Ramos (cell line): ENCODE data around the gene TEX19.

ENCODE experiments used
- in situ Hi-C: fragments of 300-500 bp; cut with MboI; formaldehyde crosslinking; loops from one replicate; pipeline ENCODE4 v1.14.3; 2022; ENCODE audit warnings: low sequenced_read_pairs; ENCODE audit not compliant: unreplicated experiment

Gene TEX19

DNA sequence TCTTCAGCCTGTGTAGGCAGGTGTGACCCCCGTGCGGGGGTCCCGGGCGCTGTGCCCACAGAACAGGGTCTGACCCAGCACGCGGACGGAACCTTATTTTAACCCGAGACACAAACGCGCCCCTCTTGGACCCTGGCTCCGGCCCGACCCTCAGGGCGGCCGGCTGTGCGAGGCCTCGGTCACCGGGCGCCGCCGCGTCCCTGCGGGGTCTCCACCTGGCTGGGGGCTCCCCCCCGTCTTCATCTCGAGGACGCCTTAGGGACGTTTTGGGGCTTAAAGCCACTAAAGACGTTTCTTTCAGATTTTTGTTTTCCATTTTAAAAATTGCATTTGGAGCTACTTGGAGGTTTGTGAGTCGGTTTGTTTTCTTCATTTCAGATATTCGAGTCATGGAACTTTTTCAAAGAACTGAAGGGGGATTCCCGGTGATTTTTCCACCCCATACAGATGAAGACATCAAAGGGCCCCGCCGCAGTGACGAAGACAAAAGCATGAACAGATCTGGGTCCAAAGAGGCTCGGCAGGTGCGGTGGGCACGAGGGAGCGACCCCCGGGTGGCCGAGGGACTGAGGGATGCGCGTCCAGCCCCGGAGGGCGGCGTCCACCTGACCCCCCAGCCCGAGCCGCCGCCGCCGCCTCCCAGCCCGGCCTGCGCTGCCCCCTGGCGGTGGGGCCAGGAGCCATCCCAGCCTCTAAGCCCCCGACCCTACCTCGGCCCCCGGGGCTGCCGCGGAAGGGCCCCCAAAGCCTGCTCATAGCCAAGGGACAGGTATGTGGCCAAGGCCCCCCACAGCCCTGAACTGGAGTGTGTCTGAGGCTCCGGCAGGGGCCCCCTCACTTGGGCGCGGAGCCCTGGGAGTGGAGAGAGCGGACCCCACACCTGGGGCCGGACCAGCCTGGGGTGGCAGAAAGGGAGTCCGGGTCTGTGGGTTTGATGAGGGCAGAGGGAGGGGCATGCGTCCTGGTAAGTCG, 37.8 kb upstream of the TEX19 start:
- in situ Hi-C loops = no loop called here

DNA sequence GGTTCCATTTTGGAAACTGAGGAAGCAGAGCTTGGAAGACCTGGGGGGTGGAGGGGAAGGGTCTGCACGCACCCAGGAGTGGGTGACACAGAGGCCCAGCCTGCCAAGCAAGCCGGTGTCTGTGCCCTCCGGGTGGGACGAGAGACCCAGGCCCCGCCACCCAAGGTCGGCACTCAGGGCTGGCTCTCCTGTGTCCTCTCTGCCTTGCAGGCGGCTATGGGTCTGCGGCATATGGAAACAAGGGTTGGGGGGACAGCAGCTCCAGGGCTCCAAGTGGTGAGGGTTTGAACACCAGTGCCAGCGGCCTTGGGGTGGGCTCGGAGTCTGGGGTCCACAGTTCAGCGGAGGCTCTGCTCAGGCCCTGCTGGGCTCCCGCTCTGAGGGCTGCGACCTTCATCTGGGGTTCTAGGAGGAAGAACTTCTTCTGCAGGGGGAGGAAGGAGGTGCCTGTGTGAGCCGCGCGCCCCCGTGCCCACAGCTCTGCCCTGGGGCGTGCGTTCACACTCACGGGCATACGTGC, 37.0 kb upstream of the TEX19 start:
- in situ Hi-C loops = no loop called here

DNA sequence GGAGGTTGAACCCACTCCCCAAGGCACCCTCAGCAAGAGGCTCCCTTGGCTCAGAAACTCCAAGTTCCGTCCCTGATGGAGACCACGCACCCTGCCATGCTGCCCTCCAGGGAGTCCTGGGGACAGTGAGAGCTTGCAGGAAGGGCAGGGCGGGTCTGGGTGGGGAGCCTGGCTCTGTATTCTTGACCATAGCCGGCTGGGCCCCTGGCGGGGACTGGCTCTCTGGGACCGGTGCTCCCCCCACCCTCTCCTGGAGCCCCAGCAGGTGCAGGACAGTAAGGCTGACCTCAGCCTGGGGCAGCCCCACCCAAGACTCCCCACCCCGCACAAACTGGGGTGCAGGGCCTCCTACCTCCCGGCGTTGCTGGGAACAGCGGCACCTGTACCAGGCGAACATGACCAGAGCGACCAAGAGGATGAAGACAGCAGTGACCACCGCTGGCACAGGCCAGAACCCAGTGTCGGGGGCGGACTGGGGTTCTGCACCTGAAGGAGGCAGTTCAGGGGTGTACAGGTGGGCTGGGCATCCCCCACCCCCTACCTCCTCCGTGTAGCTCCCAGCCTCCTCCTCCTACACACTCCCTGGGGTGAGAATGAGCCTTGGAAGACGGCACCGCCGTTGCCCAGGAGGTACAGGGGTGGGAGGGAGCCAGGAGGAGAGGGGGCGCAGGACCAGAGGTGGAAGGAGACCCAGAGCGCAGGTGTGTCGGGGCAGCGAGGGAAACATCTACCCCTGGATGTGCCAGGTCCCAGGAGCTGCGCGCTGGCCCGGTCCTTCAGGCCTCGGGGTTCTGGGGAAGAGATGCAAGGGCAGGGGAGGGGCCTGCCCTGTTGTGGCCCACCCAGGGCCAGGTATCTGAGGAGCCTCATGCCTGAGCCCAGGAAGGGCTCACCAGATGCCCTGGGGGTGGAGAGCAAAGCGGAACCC, 36.3 kb upstream of the TEX19 start:
- in situ Hi-C loops = no loop called here

DNA sequence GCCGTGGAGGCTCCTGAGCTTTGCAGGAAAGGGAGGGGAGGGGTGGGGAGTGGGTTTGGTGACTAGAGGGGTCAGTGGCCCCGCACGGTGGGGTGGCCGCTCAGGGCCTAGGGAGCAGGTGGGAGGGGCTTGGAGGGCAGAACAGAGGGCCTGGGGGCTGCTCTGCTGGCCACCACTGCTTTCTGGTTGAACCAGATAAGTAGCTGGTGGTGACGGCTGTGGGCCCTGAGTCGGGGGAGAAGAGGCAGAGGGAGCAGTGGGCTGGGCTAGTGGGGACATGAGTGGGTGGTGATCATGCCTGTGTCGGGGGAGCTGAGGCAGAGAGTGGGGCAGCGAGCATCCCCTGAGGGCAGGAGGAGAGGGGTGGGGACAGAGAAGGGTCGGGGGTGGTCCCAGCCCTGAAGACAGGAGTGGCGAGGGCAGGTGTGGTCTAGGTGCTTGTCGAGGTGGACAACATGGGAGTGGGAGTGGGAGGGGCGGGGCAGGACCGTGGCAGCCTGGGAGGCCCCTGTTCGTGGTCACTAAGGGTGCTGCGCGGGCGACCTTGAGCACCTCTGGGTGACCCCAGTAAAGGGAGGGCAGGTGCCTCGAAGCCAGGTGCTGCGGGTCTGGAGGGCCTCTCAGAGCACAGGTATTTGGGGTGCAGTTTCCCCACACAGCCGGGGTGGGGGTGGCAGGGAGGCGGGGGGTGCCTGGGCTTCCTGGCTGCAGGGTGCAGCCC, 35.4 kb upstream of the TEX19 start:
- in situ Hi-C loops = no loop called here

- in situ Hi-C loops = no loop called here
Measured at GRCh38 chr17:82324566-82325285, 34.3 kb upstream of the TEX19 start.

DNA sequence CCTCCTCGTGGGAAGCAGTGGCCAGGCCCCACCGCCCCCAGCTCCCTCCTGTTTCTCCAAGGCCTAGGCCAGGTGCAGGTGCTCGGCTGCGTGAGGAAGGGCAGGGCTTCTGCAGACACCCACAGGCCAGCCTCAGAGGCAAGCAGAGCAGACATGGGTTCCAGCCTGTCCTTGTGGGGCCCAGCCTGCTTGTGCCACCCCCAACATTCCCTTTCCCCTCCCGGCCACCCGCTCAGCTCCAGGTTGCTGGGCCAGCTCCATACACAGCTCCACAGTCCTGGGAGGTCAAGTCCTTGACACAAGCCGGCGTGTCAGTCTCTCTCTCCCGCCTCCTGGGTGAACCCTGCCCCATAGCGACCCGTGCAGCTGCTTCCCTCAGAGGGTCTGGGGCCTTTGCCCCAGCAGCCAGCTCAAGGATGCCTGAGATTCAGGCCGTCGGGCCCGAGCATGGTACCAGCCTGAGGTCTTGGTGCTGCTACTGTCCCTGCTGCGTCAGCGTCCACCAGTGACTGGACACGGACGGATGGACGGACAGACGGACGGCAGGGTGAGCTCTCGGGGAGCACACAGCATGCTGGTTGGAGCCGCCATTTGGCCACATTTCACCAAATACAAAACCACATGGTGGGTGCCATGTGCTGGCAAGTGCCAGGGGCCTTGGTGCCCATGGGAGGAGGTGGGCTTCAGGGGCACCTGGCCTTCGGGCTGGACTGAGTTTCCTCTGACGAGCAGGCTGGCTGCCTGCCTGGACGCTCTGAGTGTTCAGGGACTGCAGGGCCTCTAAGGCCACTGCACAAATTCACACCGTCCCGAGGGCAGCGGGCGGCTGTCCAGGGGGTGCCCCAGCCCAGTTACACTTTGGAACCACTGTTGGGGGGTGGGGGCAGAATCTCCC, 33.5 kb upstream of the TEX19 start:
- in situ Hi-C loops = no loop called here

- in situ Hi-C loops = no loop called here
Measured at GRCh38 chr17:82327289-82327688, 31.8 kb upstream of the TEX19 start.

DNA sequence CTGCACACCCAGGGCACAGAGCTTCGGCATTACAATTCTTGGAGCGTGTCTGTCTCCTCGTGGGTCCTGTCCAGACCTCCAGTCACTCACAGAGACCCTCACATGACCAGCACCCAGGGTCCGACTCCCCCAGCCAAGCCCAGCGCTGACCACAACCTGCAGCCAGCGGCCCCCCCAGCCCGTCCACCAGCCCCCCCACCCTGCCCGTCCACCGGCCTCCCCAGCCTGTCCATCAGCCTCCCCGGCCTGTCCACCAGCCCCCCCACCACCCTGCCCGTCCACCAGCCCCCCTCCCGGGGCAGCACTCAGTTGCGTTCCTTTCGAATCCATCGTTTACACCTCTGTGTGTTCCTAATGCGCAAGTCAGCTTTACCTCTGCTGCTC, 31.3 kb upstream of the TEX19 start:
- in situ Hi-C loops = no loop called here

GRCh38 chr17:82328141-82328993, 30.7 kb upstream of the TEX19 start:
- in situ Hi-C loops = no loop called here

DNA sequence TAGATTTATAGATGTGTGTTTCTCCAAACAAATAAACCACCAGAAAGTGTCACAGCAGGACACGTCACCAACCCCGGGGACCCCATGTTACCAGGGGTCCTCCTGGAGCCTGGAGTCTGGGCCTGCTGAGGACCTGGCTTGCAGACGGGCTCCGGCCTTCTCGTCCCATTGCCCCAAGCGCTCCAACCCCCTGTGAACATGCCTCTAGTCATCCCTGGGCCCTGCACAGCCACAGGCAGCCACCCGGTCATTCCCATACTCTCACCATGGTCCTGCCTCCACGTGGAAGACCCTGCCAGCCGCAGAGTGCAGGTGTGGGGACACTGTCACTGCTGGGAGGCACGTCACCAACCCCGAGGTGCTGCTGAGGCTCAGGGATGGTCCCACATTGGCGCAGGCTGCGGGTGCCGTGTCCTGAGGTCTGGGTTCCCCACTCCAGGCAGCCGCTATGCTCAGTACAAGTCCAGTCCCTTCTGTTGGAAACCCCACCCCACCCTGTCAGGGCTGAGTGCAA, 30.0 kb upstream of the TEX19 start:
- in situ Hi-C loops = no loop called here

- in situ Hi-C loops = no loop called here
Measured at GRCh38 chr17:82329683-82330321, 29.2 kb upstream of the TEX19 start.

DNA sequence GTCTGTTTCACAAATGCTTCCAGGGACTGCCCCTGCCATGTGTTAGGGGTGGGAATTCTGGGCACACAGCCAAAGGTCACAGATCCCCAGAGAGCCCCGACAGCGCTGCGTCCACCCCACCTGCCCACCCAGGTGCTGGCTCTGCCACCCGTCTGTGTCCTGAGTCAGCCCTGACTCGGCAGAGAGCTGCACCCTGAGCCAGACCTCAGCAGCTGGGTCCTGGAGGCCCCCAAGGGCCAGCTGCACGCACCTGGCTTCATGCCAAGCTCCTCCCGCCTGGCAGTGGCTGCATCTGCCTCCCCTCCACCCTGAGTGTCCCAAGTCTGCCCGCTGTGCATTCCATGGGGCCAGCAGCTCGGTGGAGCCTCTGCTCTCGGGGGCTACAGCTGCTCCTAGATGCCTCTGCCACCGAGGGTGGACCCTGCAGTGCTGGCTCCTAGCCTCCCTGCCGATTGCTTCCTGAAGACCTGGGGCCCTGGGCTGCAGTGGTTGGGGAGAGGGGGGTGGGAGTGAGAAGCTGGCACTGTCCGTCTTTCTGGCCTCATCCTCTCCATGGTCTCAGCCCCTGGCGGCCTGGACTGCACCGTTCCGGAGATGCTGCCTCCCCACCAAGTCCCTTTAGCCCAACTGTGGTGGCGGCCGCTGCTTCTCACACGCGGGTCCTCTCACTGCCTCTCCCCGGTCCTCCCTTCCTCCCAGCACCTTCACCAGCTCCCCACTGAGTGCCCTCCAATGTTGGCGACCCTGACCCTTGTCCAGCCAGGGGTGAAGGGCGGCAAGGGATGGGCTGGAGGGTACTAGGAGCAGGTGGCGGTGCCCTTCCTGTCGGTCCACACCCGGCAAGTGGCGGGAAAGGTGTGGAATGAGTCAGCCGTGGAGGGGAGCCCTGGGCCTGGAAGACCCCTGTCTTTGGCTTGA, 28.5 kb upstream of the TEX19 start:
- in situ Hi-C loops = no loop called here

- in situ Hi-C loops = no loop called here
Measured at GRCh38 chr17:82331345-82331939, 27.6 kb upstream of the TEX19 start.

- in situ Hi-C loops = no loop called here
Measured at GRCh38 chr17:82332669-82333278, 26.3 kb upstream of the TEX19 start.
